ENCODE results near the gene OPRL1. TPM values are rescaled to one million over a fixed set of nuclear protein-coding genes. Genes with fewer than 3 reads are reported as not detected.

The OPRL1 gene
- total RNA-seq, 1 experiment from 2014 or later, result 3.9 TPM

- ChIA-PET POLR2A (no interaction called here), CTCF (interaction anchor here (0.6 to 1.9 kb wide), 5 partner anchors 21 to 36 kb away, joined by 3 to 7 read pairs (median 3); partner anchors contain the start of gene TCEA2)
- H3K27ac ChIP-seq (ENCODE audit: low read length), result no peak within 1 kb of the TSS; the same call in 1 of the 2 replicates
- no peaks in the 10 kb centered on the region for H3K9me3 ChIP-seq (ENCODE audit: control insufficient read depth, insufficient read depth, low read depth, low read length)
- peak; percentile 6 for ATAC-seq
- intact Hi-C loops (cut with micrococcal nuclease; ENCODE audit: unreplicated experiment) (no loop called here), in situ Hi-C loops (cut with HindIII; ENCODE audit: low pct_unique_long_range_greater_than_20kb, low sequenced_read_pairs) (no loop called here)
- H3K4me3 ChIP-seq (ENCODE audit: low read depth in 2 of 2, low read length in 2 of 2), result peak within 1 kb of the TSS; percentile 50 to 56
- H3K27me3 ChIP-seq (ENCODE audit: control insufficient read depth, insufficient read depth, low read length), result no peaks in the 10 kb centered on the region
- H3K36me3 ChIP-seq (ENCODE audit: control insufficient read depth, insufficient read depth, low read length), result no peaks in the 10 kb centered on the region
- BruUV-seq (replicated peaks), result no TSS peak
- peaks cover 11% of the 10 kb centered on the region for H3K4me1 ChIP-seq (ENCODE audit: control insufficient read depth, insufficient read depth, low read length)
- no peak for DNase-seq (ENCODE audit: low read depth, low spot score)
- TF ChIP-seq REST (IDR thresholded peaks at IDR 0.05; ENCODE audit: insufficient read depth in 1 of 2, low read depth in 2 of 2, low read length in 1 of 2) (no peak), CTCF (IDR thresholded peaks at IDR 0.05) (no peak; the same call in 1 of the 2 replicates), SIN3A (IDR thresholded peaks at IDR 0.05; ENCODE audit: borderline replicate concordance, insufficient read depth, low read depth, low read length) (no peak), TCF7L2 (IDR thresholded peaks at IDR 0.05; ENCODE audit: low read depth, low read length) (no peak), POLR2AphosphoS5 (IDR thresholded peaks at IDR 0.05; ENCODE audit: low read depth, low read length) (no peak)
Measured at GRCh38 chr20:64083804-64084684, 4.2 kb downstream of the OPRL1 start, which contains the start of gene LKAAEAR1. Gene LKAAEAR1, minus strand, starts transcription at chr20:64084398. Its CDS starts 179 bp downstream, at chr20:64084219.

DNA sequence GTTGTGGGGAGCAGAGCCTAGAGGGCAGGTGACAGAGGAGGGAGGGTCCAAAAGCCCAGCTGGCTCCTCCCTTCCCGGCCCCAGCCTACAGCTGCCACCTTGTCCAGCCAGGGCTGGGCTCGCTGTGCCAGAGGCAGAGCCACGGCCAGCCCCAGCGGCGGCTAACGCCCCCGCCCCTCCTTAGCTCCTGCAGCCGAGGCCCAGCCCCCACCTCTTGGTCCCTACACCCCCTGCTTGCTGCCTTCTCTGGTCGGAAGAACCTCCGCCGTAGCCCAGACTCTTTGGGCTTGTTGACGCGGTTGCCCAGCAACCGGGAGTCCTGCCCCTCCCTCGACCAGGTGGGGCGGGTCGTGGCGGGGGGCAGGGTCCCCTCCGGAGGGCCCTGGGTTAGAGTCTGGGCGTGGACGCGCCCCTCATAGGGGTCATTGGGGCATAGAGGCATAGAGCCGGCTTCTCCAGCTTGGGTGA lies 4.8 kb downstream of the OPRL1 start:
- no peaks in the 10 kb centered on the region for H3K27me3 ChIP-seq (ENCODE audit: control insufficient read depth, insufficient read depth, low read length)
- ATAC-seq, result no peak
- in situ Hi-C loops (cut with HindIII; ENCODE audit: low pct_unique_long_range_greater_than_20kb, low sequenced_read_pairs) (no loop called here), intact Hi-C loops (cut with micrococcal nuclease; ENCODE audit: unreplicated experiment) (no loop called here)
- DNase-seq (ENCODE audit: low read depth, low spot score), result no peak
- no peak overlapping the region for H3K4me3 ChIP-seq (ENCODE audit: low read depth in 2 of 2, low read length in 2 of 2)
- no peak overlapping the region for H3K27ac ChIP-seq (ENCODE audit: low read length)
- BruUV-seq (replicated peaks), result no TSS peak
- no peak for TF ChIP-seq POLR2AphosphoS5 (IDR thresholded peaks at IDR 0.05; ENCODE audit: low read depth, low read length)
- TF ChIP-seq REST (IDR thresholded peaks at IDR 0.05; ENCODE audit: insufficient read depth in 1 of 2, low read depth in 2 of 2, low read length in 1 of 2), result no peak
- peaks cover 11% of the 10 kb centered on the region for H3K4me1 ChIP-seq (ENCODE audit: control insufficient read depth, insufficient read depth, low read length)
- ChIA-PET POLR2A (no interaction called here), CTCF (interaction anchor here (0.7 to 1.9 kb wide), 2 partner anchors 22 to 35 kb away, joined by 3 to 6 read pairs; no protein-coding TSS in a partner anchor)
- H3K9me3 ChIP-seq (ENCODE audit: control insufficient read depth, insufficient read depth, low read depth, low read length), result no peaks in the 10 kb centered on the region
- H3K36me3 ChIP-seq (ENCODE audit: control insufficient read depth, insufficient read depth, low read length), result no peaks in the 10 kb centered on the region

Measured in Panc1 (cell line).